RWPE2 (cell line): ENCODE measurements around the gene ZNF24.

Experiments
- ATAC-seq: fragments of 200-7000 bp; cut with Tn5 transposase; 3 replicates; pipeline ENCODE4 v1.9.1; 2021; ENCODE audit warnings: low read depth
- DNase-seq: peaks from one replicate; pipeline ENCODE4 v3.0.0-alpha.2; 2020; ENCODE audit warnings: low spot score
- H3K27ac ChIP-seq: fragments of 450-650 bp; 2 replicates; pipeline ENCODE4 v1.5.1; 2017; ENCODE audit warnings: mild to moderate bottlenecking; ENCODE audit not compliant: poor library complexity, severe bottlenecking
- H3K27me3 ChIP-seq: fragments of 250-450 bp; sonication (Bioruptor Pico); 2 replicates; pipeline ENCODE4 v1.5.1; 2021; ENCODE audit warnings: mild to moderate bottlenecking, moderate library complexity; ENCODE audit not compliant: insufficient read depth, poor library complexity, severe bottlenecking
- H3K36me3 ChIP-seq: fragments of 250-450 bp; sonication (Bioruptor Pico); 2 replicates; pipeline ENCODE4 v1.5.1; 2020; ENCODE audit warnings: low read depth, mild to moderate bottlenecking, moderate library complexity
- H3K4me1 ChIP-seq: fragments of 250-450 bp; sonication (Bioruptor Pico); 2 replicates; pipeline ENCODE4 v1.5.1; 2021; ENCODE audit warnings: mild to moderate bottlenecking, moderate library complexity; ENCODE audit not compliant: insufficient read depth, poor library complexity, severe bottlenecking
- H3K4me3 ChIP-seq: fragments of 250-450 bp; sonication (Bioruptor Pico); 2 replicates; pipeline ENCODE4 v1.5.1; 2021; ENCODE audit warnings: mild to moderate bottlenecking, moderate library complexity; ENCODE audit not compliant: severe bottlenecking
- H3K9me3 ChIP-seq: fragments of 250-450 bp; sonication (Bioruptor Pico); 2 replicates; pipeline ENCODE4 v1.5.1; 2021; ENCODE audit warnings: mild to moderate bottlenecking, moderate library complexity; ENCODE audit not compliant: severe bottlenecking
- CTCF ChIP-seq: fragments of 450-650 bp; IDR thresholded peaks from one replicate; pipeline ENCODE4 v1.5.1; 2017; ENCODE audit warnings: mild to moderate bottlenecking, moderate library complexity; ENCODE audit not compliant: poor library complexity, severe bottlenecking

ZNF24 gene

GRCh38 chr18:35335866-35336265 lies 8.4 kb downstream of the ZNF24 start:
- no peaks in the 10 kb centered on the region for H3K9me3 ChIP-seq
- H3K36me3 ChIP-seq: peaks cover 89% of the 10 kb centered on the region
- ATAC-seq (no peak), DNase-seq (no peak)
- no peak for TF ChIP-seq CTCF
- H3K4me1 ChIP-seq: no peaks in the 10 kb centered on the region
- H3K27me3 ChIP-seq: no peaks in the 10 kb centered on the region
- no peak overlapping the region for H3K4me3 ChIP-seq
- H3K27ac ChIP-seq: no peak overlapping the region

- no peaks in the 10 kb centered on the region for H3K27me3 ChIP-seq
- ATAC-seq (no peak), DNase-seq (no peak)
- H3K27ac ChIP-seq: no peak overlapping the region
- peaks cover 79% of the 10 kb centered on the region for H3K36me3 ChIP-seq
- no peaks in the 10 kb centered on the region for H3K4me1 ChIP-seq
- no peaks in the 10 kb centered on the region for H3K9me3 ChIP-seq
- TF ChIP-seq CTCF: no peak
- H3K4me3 ChIP-seq: no peak overlapping the region
These were observed 9.4 kb downstream of the ZNF24 start for GRCh38 chr18:35334821-35335220.

- Histone ChIP-seq H3K4me3 (no peak overlapping the region), H3K9me3 (no peaks in the 10 kb centered on the region), H3K27ac (no peak overlapping the region), H3K4me1 (no peaks in the 10 kb centered on the region), H3K27me3 (no peaks in the 10 kb centered on the region), H3K36me3 (peaks cover 73% of the 10 kb centered on the region)
- DNase-seq (no peak), ATAC-seq (no peak)
- no peak for TF ChIP-seq CTCF
These were observed 10.0 kb downstream of the ZNF24 start for GRCh38 chr18:35334212-35334611.

GRCh38 chr18:35331367-35332087 lies 12.7 kb downstream of the ZNF24 start:
- Histone ChIP-seq H3K4me1 (no peaks in the 10 kb centered on the region), H3K4me3 (no peak overlapping the region), H3K36me3 (peaks cover 46% of the 10 kb centered on the region), H3K9me3 (no peaks in the 10 kb centered on the region), H3K27ac (no peak overlapping the region), H3K27me3 (no peaks in the 10 kb centered on the region)
- DNase-seq (no peak), ATAC-seq (no peak)
- TF ChIP-seq CTCF: no peak

- H3K4me1 ChIP-seq: no peaks in the 10 kb centered on the region
- DNase-seq: no peak
These were observed 15.4 kb downstream of the ZNF24 start for GRCh38 chr18:35328868-35329267.

More at GRCh38 chr18:35328868-35329267, 15.4 kb downstream of the ZNF24 start:
- ATAC-seq: no peak
- no peaks in the 10 kb centered on the region for H3K27me3 ChIP-seq
- no peaks in the 10 kb centered on the region for H3K9me3 ChIP-seq
- H3K36me3 ChIP-seq: peaks cover 19% of the 10 kb centered on the region
- H3K4me3 ChIP-seq: no peak overlapping the region
- TF ChIP-seq CTCF: no peak
- H3K27ac ChIP-seq: no peak overlapping the region
